ENCODE data around the gene TMEM89.

DNA sequence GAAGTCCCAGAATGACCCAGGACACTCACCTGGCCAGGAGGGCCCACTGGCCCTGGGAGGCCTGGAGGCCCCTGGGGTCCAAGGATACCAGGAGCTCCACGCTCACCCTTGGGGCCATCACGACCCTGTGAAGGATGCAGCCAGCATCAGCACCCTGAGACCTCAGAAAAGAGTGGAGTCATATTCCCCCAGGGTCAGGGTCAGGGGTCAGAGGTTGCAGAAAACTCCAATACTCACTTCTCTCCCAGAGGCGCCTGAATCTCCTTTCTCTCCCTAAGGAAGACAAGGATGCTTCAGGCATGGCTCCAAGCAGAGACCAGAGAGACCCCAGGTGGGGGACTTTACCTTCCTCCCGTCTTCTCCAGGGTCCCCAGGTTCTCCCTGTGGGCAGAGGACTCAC lies 44.9 kb downstream of the TMEM89 start:
- TF ChIP-seq, protein P1, sequence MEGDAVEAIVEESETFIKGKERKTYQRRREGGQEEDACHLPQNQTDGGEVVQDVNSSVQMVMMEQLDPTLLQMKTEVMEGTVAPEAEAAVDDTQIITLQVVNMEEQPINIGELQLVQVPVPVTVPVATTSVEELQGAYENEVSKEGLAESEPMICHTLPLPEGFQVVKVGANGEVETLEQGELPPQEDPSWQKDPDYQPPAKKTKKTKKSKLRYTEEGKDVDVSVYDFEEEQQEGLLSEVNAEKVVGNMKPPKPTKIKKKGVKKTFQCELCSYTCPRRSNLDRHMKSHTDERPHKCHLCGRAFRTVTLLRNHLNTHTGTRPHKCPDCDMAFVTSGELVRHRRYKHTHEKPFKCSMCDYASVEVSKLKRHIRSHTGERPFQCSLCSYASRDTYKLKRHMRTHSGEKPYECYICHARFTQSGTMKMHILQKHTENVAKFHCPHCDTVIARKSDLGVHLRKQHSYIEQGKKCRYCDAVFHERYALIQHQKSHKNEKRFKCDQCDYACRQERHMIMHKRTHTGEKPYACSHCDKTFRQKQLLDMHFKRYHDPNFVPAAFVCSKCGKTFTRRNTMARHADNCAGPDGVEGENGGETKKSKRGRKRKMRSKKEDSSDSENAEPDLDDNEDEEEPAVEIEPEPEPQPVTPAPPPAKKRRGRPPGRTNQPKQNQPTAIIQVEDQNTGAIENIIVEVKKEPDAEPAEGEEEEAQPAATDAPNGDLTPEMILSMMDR (IDR thresholded peaks at IDR 0.05): no peak
- TF ChIP-seq POLR2AphosphoS5 (IDR thresholded peaks at IDR 0.05; ENCODE audit: low read depth, low read length): no peak
- TF ChIP-seq, protein P2, sequence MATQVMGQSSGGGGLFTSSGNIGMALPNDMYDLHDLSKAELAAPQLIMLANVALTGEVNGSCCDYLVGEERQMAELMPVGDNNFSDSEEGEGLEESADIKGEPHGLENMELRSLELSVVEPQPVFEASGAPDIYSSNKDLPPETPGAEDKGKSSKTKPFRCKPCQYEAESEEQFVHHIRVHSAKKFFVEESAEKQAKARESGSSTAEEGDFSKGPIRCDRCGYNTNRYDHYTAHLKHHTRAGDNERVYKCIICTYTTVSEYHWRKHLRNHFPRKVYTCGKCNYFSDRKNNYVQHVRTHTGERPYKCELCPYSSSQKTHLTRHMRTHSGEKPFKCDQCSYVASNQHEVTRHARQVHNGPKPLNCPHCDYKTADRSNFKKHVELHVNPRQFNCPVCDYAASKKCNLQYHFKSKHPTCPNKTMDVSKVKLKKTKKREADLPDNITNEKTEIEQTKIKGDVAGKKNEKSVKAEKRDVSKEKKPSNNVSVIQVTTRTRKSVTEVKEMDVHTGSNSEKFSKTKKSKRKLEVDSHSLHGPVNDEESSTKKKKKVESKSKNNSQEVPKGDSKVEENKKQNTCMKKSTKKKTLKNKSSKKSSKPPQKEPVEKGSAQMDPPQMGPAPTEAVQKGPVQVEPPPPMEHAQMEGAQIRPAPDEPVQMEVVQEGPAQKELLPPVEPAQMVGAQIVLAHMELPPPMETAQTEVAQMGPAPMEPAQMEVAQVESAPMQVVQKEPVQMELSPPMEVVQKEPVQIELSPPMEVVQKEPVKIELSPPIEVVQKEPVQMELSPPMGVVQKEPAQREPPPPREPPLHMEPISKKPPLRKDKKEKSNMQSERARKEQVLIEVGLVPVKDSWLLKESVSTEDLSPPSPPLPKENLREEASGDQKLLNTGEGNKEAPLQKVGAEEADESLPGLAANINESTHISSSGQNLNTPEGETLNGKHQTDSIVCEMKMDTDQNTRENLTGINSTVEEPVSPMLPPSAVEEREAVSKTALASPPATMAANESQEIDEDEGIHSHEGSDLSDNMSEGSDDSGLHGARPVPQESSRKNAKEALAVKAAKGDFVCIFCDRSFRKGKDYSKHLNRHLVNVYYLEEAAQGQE (IDR thresholded peaks at IDR 0.05; ENCODE audit: insufficient read depth in 1 of 2, low read depth in 2 of 2, low read length in 1 of 2): no peak

Measured in Panc1 (cell line).